GM12878 (cell line): Measurements from ENCODE around the gene GGCX. TPM values are rescaled to one million over a fixed set of nuclear protein-coding genes. Genes with fewer than 3 reads are reported as not detected.

Experiments
- ATAC-seq: fragments of 200-7000 bp; cut with Tn5 transposase; 3 replicates; pipeline ENCODE4 v1.9.1; 2020; ENCODE audit warnings: mild to moderate bottlenecking, moderate library complexity
- BruUV-seq: library from RNA; stranded (reverse); fragments of 400-500 nt; replicated peaks from 2 replicates; lab custom pipeline; 2021; lab: Mats Ljungman, UMichigan
- CTCF ChIA-PET: fragments of 300-600 bp; sonication (Branson Sonifier 250); formaldehyde crosslinking; extraction: SDS; loops from one replicate; lab custom pipeline; 2021; ENCODE audit warnings: inconsistent platforms; lab: Yijun Ruan, JAX
- POLR2A ChIA-PET: fragments of 350-600 bp; formaldehyde crosslinking; extraction: SDS; loops from one replicate; lab custom pipeline; 2021; ENCODE audit warnings: inconsistent platforms; lab: Charles Lee
- RAD21 ChIA-PET: fragments of 300-600 bp; sonication (Branson Sonifier 250); formaldehyde crosslinking; loops from one replicate; lab custom pipeline; 2023; ENCODE audit warnings: antibody characterized with exemption; ENCODE audit not compliant: unreplicated experiment; lab: Charles Lee
- SMC1A ChIA-PET: fragments of 300-600 bp; sonication (Branson Sonifier 250); formaldehyde crosslinking; loops from one replicate; lab custom pipeline; 2023; ENCODE audit not compliant: unreplicated experiment, uncharacterized antibody; lab: Charles Lee
- DNase-seq: peaks from one replicate; pipeline ENCODE4 v3.0.0-alpha.2; 2011; ENCODE audit warnings: low read depth, low spot score
- FAIRE-seq: peaks from 3 replicates; lab custom pipeline; 2011; peaks lifted over from hg19 to GRCh38; lab: Jason Lieb, UNC
- H2AFZ ChIP-seq: 2 replicates; pipeline ENCODE4 v1.6.0; 2011; ENCODE audit warnings: low read depth, low read length, control low read depth; ENCODE audit not compliant: control insufficient read depth
- H3K27ac ChIP-seq: 2 replicates; pipeline ENCODE4 v1.5.1; 2011; ENCODE audit warnings: control low read depth; ENCODE audit not compliant: control insufficient read depth, insufficient read depth
- H3K27me3 ChIP-seq, 2 experiments: replicated peaks in 1 of 2; 2 replicates each; pipeline versions ENCODE4 v1.6.0 to v1.6.1; 2011; ENCODE audit warnings: low read length in 1 of 2; ENCODE audit not compliant: control insufficient read depth in 2 of 2, insufficient read depth in 2 of 2
- H3K36me3 ChIP-seq, 2 experiments: 2 replicates each; pipeline ENCODE4 v1.5.1; 2011; ENCODE audit warnings: low read length in 1 of 2; ENCODE audit not compliant: control insufficient read depth in 2 of 2, insufficient read depth in 2 of 2
- H3K4me1 ChIP-seq: 2 replicates; pipeline ENCODE4 v1.6.1; 2011; ENCODE audit warnings: mild to moderate bottlenecking, low read length, moderate library complexity, mixed read lengths; ENCODE audit not compliant: control insufficient read depth, insufficient read depth
- H3K4me2 ChIP-seq: 2 replicates; pipeline ENCODE4 v1.6.0; 2011; ENCODE audit warnings: control low read depth; ENCODE audit not compliant: control insufficient read depth, insufficient read depth
- H3K4me3 ChIP-seq: fragments of 200-600 bp; sonication (generic); 2 replicates; pipeline ENCODE4 v1.5.1; 2016
- H3K79me2 ChIP-seq: 2 replicates; pipeline ENCODE4 v1.6.0; 2011; ENCODE audit warnings: low read length; ENCODE audit not compliant: control insufficient read depth, insufficient read depth
- H3K9ac ChIP-seq: 2 replicates; pipeline ENCODE4 v1.8.0; 2011; ENCODE audit warnings: low read length, control low read depth, mixed read lengths; ENCODE audit not compliant: control insufficient read depth, insufficient read depth
- H3K9me3 ChIP-seq: replicated peaks from 3 replicates; pipeline ENCODE4 v1.5.1; 2011; ENCODE audit warnings: mild to moderate bottlenecking, low read length; ENCODE audit not compliant: control insufficient read depth, insufficient read depth
- H4K20me1 ChIP-seq: 2 replicates; pipeline ENCODE4 v1.6.0; 2011; ENCODE audit not compliant: control insufficient read depth, insufficient read depth
- NFIC ChIP-seq: IDR thresholded peaks from 2 replicates; pipeline ENCODE4 v1.6.1; 2012; ENCODE audit warnings: low read depth, mild to moderate bottlenecking, inconsistent platforms, low read length, moderate library complexity
- RAD21 ChIP-seq: IDR thresholded peaks from 2 replicates; pipeline ENCODE4 v1.6.1; 2011; ENCODE audit warnings: mild to moderate bottlenecking, low read depth, low read length, moderate library complexity; ENCODE audit not compliant: insufficient read depth
- WGBS: methylation state at CpG from one replicate; pipeline ENCODE4 v1.1.6; 2016; ENCODE audit warnings: low lambda C conversion rate; ENCODE audit not compliant: insufficient replicate concordance, insufficient coverage; ENCODE audit errors: missing lambda C conversion rate; 5-methylcytosine and 5-hydroxymethylcytosine counted together
- in situ Hi-C: fragments of 300-500 bp; cut with MboI; formaldehyde crosslinking; loops from 9 replicates; pipeline ENCODE4 v1.14.3; 2018; ENCODE audit warnings: mixed read lengths
- intact Hi-C: fragments of 100-400 bp; cut with micrococcal nuclease; formaldehyde crosslinking; loops from one replicate; pipeline ENCODE4 v1.14.2; 2022; ENCODE audit not compliant: unreplicated experiment
- polyA plus RNA-seq, 11 experiments: library from polyadenylated mRNA; depleted of rRNA in 4 of 11; unstranded in 6 of 11; stranded (reverse) in 5 of 11; fragments of >200 nt; fragmentation: Nextera tagmentation in 4 of 11; fragmentation: Illumina TruSeq in 1 of 11; extraction: Ambion mirVana in 4 of 11; extraction: Trizol in 1 of 11; gene quantifications; 1 replicate in 1 of 11; 2 replicates in 10 of 11; pipeline versions ENCODE4 v1.2.1 to v1.2.3, GENCODE V29; 2011 to 2016; ENCODE audit warnings: inconsistent platforms in 2 of 11, missing spikeins in 2 of 11, low read depth in 1 of 11
- total RNA-seq, 4 experiments: library from RNA; depleted of rRNA in 3 of 4; stranded (reverse); fragments of >200 nt in 3 of 4; fragmentation: Illumina TruSeq in 1 of 4; extraction: Trizol in 1 of 4; gene quantifications; 2 replicates each; pipeline versions ENCODE4 v1.2.1 to v1.2.3, GENCODE V29; 2013 to 2021

Gene GGCX
- total and polyA plus RNA-seq, 10 of the 15 experiments (the other 5 are each of a cell fraction or from before 2014, with no cell fraction given): 18.1 to 52.7 (median 25.0) TPM

GRCh38 chr2:85528355-85528754 lies 32.9 kb downstream of the GGCX start:
- H3K4me2 ChIP-seq: no peak overlapping the region
- no peak for TF ChIP-seq RAD21
- in situ Hi-C loops (no loop called here), intact Hi-C loops (no loop called here)
- ChIA-PET POLR2A (no interaction called here), SMC1A (interaction anchor here (1.1 to 1.2 kb wide), 2 partner anchors 12 to 73 kb away, joined by 3 read pairs; no protein-coding TSS in a partner anchor), RAD21 (no interaction called here), CTCF (interaction anchor here (1.1 kb wide), 1 partner anchor 109 kb away, joined by 3 read pairs; no protein-coding TSS in a partner anchor)
- no peak overlapping the region for H2AFZ ChIP-seq
- H3K27me3 ChIP-seq: no peaks in the 10 kb centered on the region; a peak in 1 of 4 replicates
- H3K4me3 ChIP-seq: no peak overlapping the region
- no peaks in the 10 kb centered on the region for H4K20me1 ChIP-seq
- H3K4me1 ChIP-seq: no peaks in the 10 kb centered on the region; the same call in 1 of the 2 replicates
- FAIRE-seq (no peak), ATAC-seq (no peak), DNase-seq (no peak)
- H3K79me2 ChIP-seq: no peaks in the 10 kb centered on the region
- no peak overlapping the region for H3K27ac ChIP-seq
- H3K36me3 ChIP-seq: no peaks in the 10 kb centered on the region
- no peak overlapping the region for H3K9ac ChIP-seq
- no TSS peak for BruUV-seq
- 67% methylated on average over 2 of the region's 2 CpGs for WGBS
- no peaks in the 10 kb centered on the region for H3K9me3 ChIP-seq

DNA sequence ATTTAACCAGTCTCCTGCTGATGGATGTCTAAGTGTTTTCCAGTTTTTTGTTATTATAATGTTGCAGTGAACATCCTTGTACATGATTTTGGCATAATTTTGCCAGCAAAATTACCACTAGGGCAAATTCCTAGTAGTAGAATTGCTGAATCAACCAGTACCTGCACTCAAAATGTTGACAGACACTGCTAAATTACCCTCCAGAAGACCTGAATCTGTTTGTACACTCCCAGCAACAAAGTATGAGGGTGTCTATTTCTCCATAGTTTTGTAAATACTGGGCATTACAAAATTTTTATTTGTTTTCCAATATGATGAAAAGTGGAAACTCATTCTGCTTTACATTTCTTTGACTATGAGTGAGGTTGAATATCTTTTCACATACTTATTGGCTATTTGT lies 33.5 kb downstream of the GGCX start:
- Histone ChIP-seq H3K9ac (no peak overlapping the region), H3K9me3 (no peaks in the 10 kb centered on the region), H3K4me3 (no peak overlapping the region), H4K20me1 (no peaks in the 10 kb centered on the region), H3K79me2 (no peaks in the 10 kb centered on the region), H3K27ac (no peak overlapping the region), H3K4me2 (no peak overlapping the region), H3K36me3 (no peaks in the 10 kb centered on the region), H3K27me3 (no peaks in the 10 kb centered on the region; a peak in 1 of 4 replicates), H3K4me1 (no peaks in the 10 kb centered on the region; the same call in 1 of the 2 replicates), H2AFZ (no peak overlapping the region)
- TF ChIP-seq NFIC: no peak
- ATAC-seq: no peak
- DNase-seq: no peak
- ChIA-PET CTCF (interaction anchor here (1.1 kb wide), 1 partner anchor 108 kb away, joined by 3 read pairs; no protein-coding TSS in a partner anchor), RAD21 (no interaction called here), POLR2A (no interaction called here), SMC1A (no interaction called here)
- FAIRE-seq: no peak
- in situ Hi-C loops (no loop called here), intact Hi-C loops (no loop called here)
- no TSS peak for BruUV-seq
